ENCODE data around the gene SPNS3.

SPNS3 gene

GRCh38 chr17:4465786-4466185 lies 32.0 kb downstream of the SPNS3 start:
- TF ChIP-seq CTCF (IDR thresholded peaks at IDR 0.05), result no peak

GRCh38 chr17:4467287-4467686 lies 33.5 kb downstream of the SPNS3 start:
- no peak for TF ChIP-seq CTCF (IDR thresholded peaks at IDR 0.05)
- no peaks in the 10 kb centered on the region for H3K9me3 ChIP-seq (ENCODE audit: control insufficient read depth, low read length)
- H3K27me3 ChIP-seq (ENCODE audit: control insufficient read depth, insufficient read depth, low read length), result no peaks in the 10 kb centered on the region
- H3K4me2 ChIP-seq (ENCODE audit: low read length), result no peak overlapping the region
- H3K9ac ChIP-seq, result no peak overlapping the region
- H3K4me3 ChIP-seq (ENCODE audit: low read depth, low read length), result no peak overlapping the region
- H2AFZ ChIP-seq, result no peak overlapping the region
- H3K36me3 ChIP-seq (ENCODE audit: control insufficient read depth, insufficient read depth, low read length), result no peaks in the 10 kb centered on the region
- no peak overlapping the region for H3K27ac ChIP-seq
- no peaks in the 10 kb centered on the region for H3K4me1 ChIP-seq
- H3K79me2 ChIP-seq, result no peaks in the 10 kb centered on the region

More at GRCh38 chr17:4465786-4466185, 32.0 kb downstream of the SPNS3 start:
- Histone ChIP-seq H3K79me2 (no peaks in the 10 kb centered on the region), H3K4me3 (ENCODE audit: low read depth, low read length) (no peak overlapping the region), H3K36me3 (ENCODE audit: control insufficient read depth, insufficient read depth, low read length) (no peaks in the 10 kb centered on the region), H3K27ac (no peak overlapping the region), H3K27me3 (ENCODE audit: control insufficient read depth, insufficient read depth, low read length) (no peaks in the 10 kb centered on the region), H3K9ac (no peak overlapping the region), H2AFZ (no peak overlapping the region), H3K9me3 (ENCODE audit: control insufficient read depth, low read length) (no peaks in the 10 kb centered on the region), H3K4me2 (ENCODE audit: low read length) (no peak overlapping the region), H3K4me1 (no peaks in the 10 kb centered on the region)

GRCh38 chr17:4469552-4469951 lies 35.8 kb downstream of the SPNS3 start:
- no peak overlapping the region for H3K4me2 ChIP-seq (ENCODE audit: low read length)
- no peak for TF ChIP-seq CTCF (IDR thresholded peaks at IDR 0.05)

GRCh38 chr17:4472286-4472685 lies 38.5 kb downstream of the SPNS3 start:
- Histone ChIP-seq H3K4me1 (no peaks in the 10 kb centered on the region), H3K27ac (no peak overlapping the region), H2AFZ (no peak overlapping the region), H3K4me2 (ENCODE audit: low read length) (no peak overlapping the region), H3K36me3 (ENCODE audit: control insufficient read depth, insufficient read depth, low read length) (no peaks in the 10 kb centered on the region), H3K9ac (no peak overlapping the region), H3K9me3 (ENCODE audit: control insufficient read depth, low read length) (no peaks in the 10 kb centered on the region), H3K27me3 (ENCODE audit: control insufficient read depth, insufficient read depth, low read length) (no peaks in the 10 kb centered on the region), H3K4me3 (ENCODE audit: low read depth, low read length) (no peak overlapping the region), H3K79me2 (no peaks in the 10 kb centered on the region)
- TF ChIP-seq CTCF (IDR thresholded peaks at IDR 0.05), result no peak

More at GRCh38 chr17:4469552-4469951, 35.8 kb downstream of the SPNS3 start:
- Histone ChIP-seq H3K36me3 (ENCODE audit: control insufficient read depth, insufficient read depth, low read length) (no peaks in the 10 kb centered on the region), H3K4me3 (ENCODE audit: low read depth, low read length) (no peak overlapping the region), H3K9ac (no peak overlapping the region), H2AFZ (no peak overlapping the region), H3K9me3 (ENCODE audit: control insufficient read depth, low read length) (no peaks in the 10 kb centered on the region), H3K79me2 (no peaks in the 10 kb centered on the region), H3K4me1 (no peaks in the 10 kb centered on the region), H3K27me3 (ENCODE audit: control insufficient read depth, insufficient read depth, low read length) (no peaks in the 10 kb centered on the region), H3K27ac (no peak overlapping the region)

- H3K79me2 ChIP-seq, result no peaks in the 10 kb centered on the region
- no peak for TF ChIP-seq CTCF (IDR thresholded peaks at IDR 0.05)
- H3K36me3 ChIP-seq (ENCODE audit: control insufficient read depth, insufficient read depth, low read length), result no peaks in the 10 kb centered on the region
- no peak overlapping the region for H3K27ac ChIP-seq
- no peak overlapping the region for H3K4me2 ChIP-seq (ENCODE audit: low read length)
- H3K4me3 ChIP-seq (ENCODE audit: low read depth, low read length), result no peak overlapping the region
- no peak overlapping the region for H3K9ac ChIP-seq
- no peaks in the 10 kb centered on the region for H3K4me1 ChIP-seq
- no peaks in the 10 kb centered on the region for H3K9me3 ChIP-seq (ENCODE audit: control insufficient read depth, low read length)
- H3K27me3 ChIP-seq (ENCODE audit: control insufficient read depth, insufficient read depth, low read length), result no peaks in the 10 kb centered on the region
- no peak overlapping the region for H2AFZ ChIP-seq
Measured at GRCh38 chr17:4474093-4474492, 40.4 kb downstream of the SPNS3 start.
